ENCODE measurements around the gene MTMR2. TPM values are rescaled to one million over a fixed set of nuclear protein-coding genes. Genes with fewer than 3 reads are reported as not detected.
A peak's percentile ranks its signal among the peaks of the same experiment; 100 is the strongest.

Gene MTMR2
- total and polyA plus RNA-seq, 9 of the 15 experiments (the other 6 are each of a cell fraction or from before 2014, with no cell fraction given), result 12.6 to 35.8 (median 25.2) TPM

GRCh38 chr11:95789506-95790122 is 134.3 kb downstream of the MTMR2 start, which contains the start of gene FAM76B (continued):
- TF ChIP-seq SREBF1 (IDR thresholded peaks at IDR 0.05; ENCODE audit: borderline replicate concordance, low read depth, low read length), result no peak
- no peak for TF ChIP-seq GATAD2B (IDR thresholded peaks at IDR 0.05; ENCODE audit: borderline replicate concordance)
- no peak for TF ChIP-seq RFX5 (IDR thresholded peaks at IDR 0.05; ENCODE audit: low read depth, low read length)
- peak; percentile 93 for TF ChIP-seq PHF20 (IDR thresholded peaks at IDR 0.05; ENCODE audit: partially characterized antibody)
- peak; percentile 92; the same call in 1 of the 2 replicates for TF ChIP-seq TCF7 (IDR thresholded peaks at IDR 0.05; ENCODE audit: borderline replicate concordance)
- TF ChIP-seq SIN3A (IDR thresholded peaks at IDR 0.05; ENCODE audit: borderline replicate concordance in 2 of 2, control insufficient read depth in 1 of 2, low read depth in 2 of 2, low read length in 2 of 2), result no peak; a peak in 2 of 4 replicates
- TF ChIP-seq ZNF436 (CRISPR knock-in tag; IDR thresholded peaks at IDR 0.05), result no peak
- no peak for TF ChIP-seq SMARCA5 (IDR thresholded peaks at IDR 0.05)
- TF ChIP-seq ZNF445 (CRISPR knock-in tag; IDR thresholded peaks at IDR 0.05; ENCODE audit: low read depth), result no peak
- TF ChIP-seq ZNF280B (CRISPR knock-in tag; IDR thresholded peaks at IDR 0.05), result no peak
- peak; percentile 78 for TF ChIP-seq GTF2E2 (tag; IDR thresholded peaks at IDR 0.05)
- no peak for TF ChIP-seq ZHX1 (conservative IDR thresholded peaks at IDR 0.05; ENCODE audit: low read length)
- TF ChIP-seq JUND (IDR thresholded peaks at IDR 0.05; ENCODE audit: borderline replicate concordance, low read depth, low read length), result peak; percentile 23; the same call in 1 of the 2 replicates
- no peak; the same call in 2 of the 3 replicates for TF ChIP-seq JUND (tag; IDR thresholded peaks at IDR 0.05; ENCODE audit: borderline replicate concordance, low read depth, low read length)
- peak; percentile 70 for TF ChIP-seq SUPT5H (IDR thresholded peaks at IDR 0.05)
- no peak for TF ChIP-seq HLTF (IDR thresholded peaks at IDR 0.05)
- no peak for TF ChIP-seq ZNF224 (CRISPR knock-in tag; IDR thresholded peaks at IDR 0.05)
- no peak for TF ChIP-seq PYGO2 (tag; IDR thresholded peaks at IDR 0.05)
- TF ChIP-seq SOX6 (IDR thresholded peaks at IDR 0.05), result no peak
- TF ChIP-seq C11orf30 (IDR thresholded peaks at IDR 0.05; ENCODE audit: low read depth), result peak; percentile 83
- peak; percentile 88 for TF ChIP-seq GABPB1 (CRISPR knock-in tag; IDR thresholded peaks at IDR 0.05)
- peak; percentile 97 for TF ChIP-seq ELF1 (tag; IDR thresholded peaks at IDR 0.05)
- no peak for TF ChIP-seq ZNF586 (CRISPR knock-in tag; conservative IDR thresholded peaks at IDR 0.05)
